CD4-positive, CD25-positive, alpha-beta regulatory T cell (primary cell): ENCODE data around the gene PAPOLA. TPM values are rescaled to one million over a fixed set of nuclear protein-coding genes. Genes with fewer than 3 reads are reported as not detected.
A peak's percentile ranks its signal among the peaks of the same experiment; 100 is the strongest.

ENCODE experiments used
- ATAC-seq, 2 donors: fragments of 150-1000 bp; cut with Tn5 transposase; one replicate each; pipeline ENCODE4 v1.10.0; 2021; ENCODE audit warnings: low read depth in 2 of 2, moderate number of reproducible peaks in 2 of 2, moderate library complexity in 1 of 2
- DNase-seq, 3 donors: peaks; one replicate each; pipeline versions ENCODE4 v3.0.0 to v3.0.0-alpha.2; 2012 to 2022; ENCODE audit warnings: mixed read lengths in 1 of 3
- H3K27ac ChIP-seq: one replicate; pipeline ENCODE4 v1.7.0; 2013; ENCODE audit warnings: mild to moderate bottlenecking, low read length; ENCODE audit not compliant: insufficient read depth, poor library complexity, severe bottlenecking
- H3K27me3 ChIP-seq: one replicate; pipeline ENCODE4 v1.7.0; 2013; ENCODE audit warnings: low read length; ENCODE audit not compliant: control insufficient read depth, insufficient read depth
- H3K36me3 ChIP-seq: one replicate; pipeline ENCODE4 v1.7.0; 2013; ENCODE audit warnings: mild to moderate bottlenecking, low read length, moderate library complexity; ENCODE audit not compliant: control insufficient read depth, insufficient read depth
- H3K4me1 ChIP-seq: 2 replicates; pipeline ENCODE4 v1.7.0; 2013; ENCODE audit warnings: mild to moderate bottlenecking, low read length; ENCODE audit not compliant: insufficient read depth, control insufficient read depth, poor library complexity, severe bottlenecking
- H3K4me3 ChIP-seq: one replicate; pipeline ENCODE4 v1.7.0; 2013; ENCODE audit warnings: low read depth, mild to moderate bottlenecking, low read length, moderate library complexity
- H3K9me3 ChIP-seq, 2 experiments: 1 replicate in 1 of 2; 2 replicates in 1 of 2; pipeline ENCODE4 v1.7.0; 2013; ENCODE audit warnings: low read length in 2 of 2, mild to moderate bottlenecking in 1 of 2, moderate library complexity in 1 of 2; ENCODE audit not compliant: control insufficient read depth in 2 of 2
- H3K27ac Mint-ChIP-seq, 3 donors: one replicate each; pipeline ENCODE4 v1.8.0; 2020 to 2022; ENCODE audit warnings: mild to moderate bottlenecking in 3 of 3, mixed read lengths in 3 of 3, moderate library complexity in 2 of 3
- H3K27me3 Mint-ChIP-seq: one replicate; pipeline ENCODE4 v1.8.0; 2022; ENCODE audit warnings: mild to moderate bottlenecking, mixed read lengths
- H3K36me3 Mint-ChIP-seq: one replicate; pipeline ENCODE4 v1.8.0; 2020; ENCODE audit warnings: mixed read lengths
- H3K4me1 Mint-ChIP-seq, 4 donors: one replicate each; pipeline ENCODE4 v1.8.0; 2020 to 2022; ENCODE audit warnings: mixed read lengths in 4 of 4, mild to moderate bottlenecking in 1 of 4
- H3K4me3 Mint-ChIP-seq, 4 donors: one replicate each; pipeline ENCODE4 v1.8.0; 2020 to 2022; ENCODE audit warnings: mild to moderate bottlenecking in 4 of 4, mixed read lengths in 4 of 4, moderate library complexity in 3 of 4
- H3K9me3 Mint-ChIP-seq, 7 donors: one replicate each; pipeline ENCODE4 v1.8.0; 2020 to 2022; ENCODE audit warnings: mixed read lengths in 7 of 7, mild to moderate bottlenecking in 3 of 7, moderate library complexity in 2 of 7
- polyA plus RNA-seq, 4 donors: library from polyadenylated mRNA; unstranded; fragments of 300-500 nt; fragmentation: Illumina TruSeq; gene quantifications; one replicate each; pipeline ENCODE4 v1.2.3, GENCODE V29; 2021
- total RNA-seq: library from RNA; stranded (reverse); gene quantifications from one replicate; pipeline ENCODE4 v1.2.3, GENCODE V29; 2022

The PAPOLA gene
- total and polyA plus RNA-seq, 5 donors from 2014 or later, result 57.9 to 189 (median 60.1) TPM

GRCh38 chr14:96568621-96569020 is 66.4 kb downstream of the PAPOLA start:
- H3K9me3 Mint-ChIP-seq, result no peaks in the 10 kb centered on the region
- Histone ChIP-seq H3K9me3 (no peaks in the 10 kb centered on the region), H3K27me3 (no peaks in the 10 kb centered on the region), H3K4me1 (no peaks in the 10 kb centered on the region), H3K4me3 (no peak overlapping the region), H3K27ac (no peak overlapping the region), H3K36me3 (peaks cover 31% of the 10 kb centered on the region)
- peaks cover 36% of the 10 kb centered on the region for H3K36me3 Mint-ChIP-seq
- DNase-seq, result no peak
- no peak overlapping the region for H3K27ac Mint-ChIP-seq
- H3K4me3 Mint-ChIP-seq, result no peak overlapping the region
- no peak for ATAC-seq
- peaks cover 0 to 25% (median 5%) of the 10 kb centered on the region in 4 donors for H3K4me1 Mint-ChIP-seq
- no peaks in the 10 kb centered on the region for H3K27me3 Mint-ChIP-seq

GRCh38 chr14:96571311-96571710 is 69.1 kb downstream of the PAPOLA start:
- Mint-ChIP-seq H3K4me1 (peaks cover 0 to 13% (median 8%) of the 10 kb centered on the region in 4 donors), H3K27me3 (no peaks in the 10 kb centered on the region), H3K9me3 (no peaks in the 10 kb centered on the region), H3K4me3 (no peak overlapping the region), H3K27ac (peak overlapping the region in 1 of 3 donors; percentile 79), H3K36me3 (peaks cover 21% of the 10 kb centered on the region)
- no peak for ATAC-seq
- no peaks in the 10 kb centered on the region for H3K9me3 ChIP-seq
- no peak overlapping the region for H3K4me3 ChIP-seq
- H3K4me1 ChIP-seq, result no peaks in the 10 kb centered on the region
- H3K27me3 ChIP-seq, result no peaks in the 10 kb centered on the region
- peaks cover 11% of the 10 kb centered on the region for H3K36me3 ChIP-seq
- no peak for DNase-seq
- no peak overlapping the region for H3K27ac ChIP-seq

- H3K27me3 Mint-ChIP-seq, result no peaks in the 10 kb centered on the region
- Histone ChIP-seq H3K9me3 (no peaks in the 10 kb centered on the region), H3K27ac (no peak overlapping the region), H3K4me1 (no peaks in the 10 kb centered on the region), H3K4me3 (no peak overlapping the region), H3K27me3 (no peaks in the 10 kb centered on the region), H3K36me3 (peaks cover 11% of the 10 kb centered on the region)
- peaks cover 0 to 12% (median 8%) of the 10 kb centered on the region in 4 donors for H3K4me1 Mint-ChIP-seq
- no peaks in the 10 kb centered on the region for H3K9me3 Mint-ChIP-seq
- ATAC-seq, result no peak
- no peak for DNase-seq
- H3K36me3 Mint-ChIP-seq, result peaks cover 17% of the 10 kb centered on the region
- H3K4me3 Mint-ChIP-seq, result no peak overlapping the region
- no peak overlapping the region for H3K27ac Mint-ChIP-seq
Measured at GRCh38 chr14:96573473-96574100, 71.4 kb downstream of the PAPOLA start.

- H3K9me3 Mint-ChIP-seq, result no peaks in the 10 kb centered on the region
- Histone ChIP-seq H3K27ac (no peak overlapping the region), H3K4me3 (no peak overlapping the region), H3K4me1 (no peaks in the 10 kb centered on the region), H3K36me3 (peaks cover 9% of the 10 kb centered on the region), H3K27me3 (no peaks in the 10 kb centered on the region), H3K9me3 (no peaks in the 10 kb centered on the region)
- H3K27me3 Mint-ChIP-seq, result no peaks in the 10 kb centered on the region
- no peak overlapping the region for H3K27ac Mint-ChIP-seq
- no peak overlapping the region for H3K4me3 Mint-ChIP-seq
- ATAC-seq (no peak), DNase-seq (no peak)
- peaks cover 0 to 12% (median 8%) of the 10 kb centered on the region in 4 donors for H3K4me1 Mint-ChIP-seq
- H3K36me3 Mint-ChIP-seq, result peaks cover 15% of the 10 kb centered on the region
Measured at GRCh38 chr14:96574171-96574632, 72.0 kb downstream of the PAPOLA start.

GRCh38 chr14:96574633-96575632 is 72.8 kb downstream of the PAPOLA start:
- no peak overlapping the region for H3K27ac ChIP-seq
- DNase-seq (no peak), ATAC-seq (no peak)
- H3K27me3 Mint-ChIP-seq, result no peaks in the 10 kb centered on the region
- no peak overlapping the region for H3K4me3 ChIP-seq
- H3K36me3 ChIP-seq, result peaks cover 9% of the 10 kb centered on the region
- H3K9me3 ChIP-seq, result no peaks in the 10 kb centered on the region
- no peaks in the 10 kb centered on the region for H3K27me3 ChIP-seq
- H3K36me3 Mint-ChIP-seq, result peaks cover 12% of the 10 kb centered on the region
- H3K27ac Mint-ChIP-seq, result no peak overlapping the region
- no peaks in the 10 kb centered on the region for H3K4me1 ChIP-seq
- no peak overlapping the region for H3K4me3 Mint-ChIP-seq
- H3K4me1 Mint-ChIP-seq, result peaks cover 0 to 12% (median 5%) of the 10 kb centered on the region in 4 donors
- no peaks in the 10 kb centered on the region for H3K9me3 Mint-ChIP-seq

- Histone ChIP-seq H3K4me3 (no peak overlapping the region), H3K27ac (no peak overlapping the region), H3K36me3 (peaks cover 6% of the 10 kb centered on the region), H3K9me3 (no peaks in the 10 kb centered on the region), H3K4me1 (no peaks in the 10 kb centered on the region), H3K27me3 (no peaks in the 10 kb centered on the region)
- H3K4me1 Mint-ChIP-seq, result peaks cover 0 to 10% (median 5%) of the 10 kb centered on the region in 4 donors
- H3K36me3 Mint-ChIP-seq, result peaks cover 8% of the 10 kb centered on the region
- H3K27ac Mint-ChIP-seq, result peak overlapping the region in 2 of 3 donors; percentile 29 to 42
- ATAC-seq, result no peak
- no peak for DNase-seq
- no peak overlapping the region for H3K4me3 Mint-ChIP-seq
- no peaks in the 10 kb centered on the region for H3K27me3 Mint-ChIP-seq
- H3K9me3 Mint-ChIP-seq, result no peaks in the 10 kb centered on the region
Measured at GRCh38 chr14:96576359-96576758, 74.2 kb downstream of the PAPOLA start.

DNA sequence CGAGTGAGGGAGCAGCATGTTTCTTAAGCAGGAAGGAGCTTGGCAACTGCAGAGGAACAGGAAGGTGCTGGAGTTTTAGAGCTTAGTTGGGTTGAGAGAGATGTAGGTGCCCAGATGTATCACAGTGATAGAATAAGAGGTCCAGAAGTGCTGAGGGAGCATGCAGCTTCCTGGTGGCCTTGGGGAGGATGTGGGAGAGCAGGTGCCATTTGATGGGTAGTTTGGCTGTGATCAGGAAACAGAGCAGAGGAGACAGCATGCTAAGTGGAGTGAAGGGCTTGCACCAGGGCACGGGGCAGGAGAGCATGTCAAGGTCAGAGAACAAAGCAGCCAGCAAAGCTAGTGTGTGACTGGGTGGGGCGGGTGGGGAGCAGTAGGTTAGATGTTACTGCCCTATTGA is 74.8 kb downstream of the PAPOLA start:
- Mint-ChIP-seq H3K9me3 (no peaks in the 10 kb centered on the region), H3K4me3 (no peak overlapping the region), H3K27me3 (no peaks in the 10 kb centered on the region), H3K4me1 (peaks cover 0 to 10% (median 7%) of the 10 kb centered on the region in 4 donors), H3K36me3 (peaks cover 8% of the 10 kb centered on the region), H3K27ac (peak overlapping the region in 1 of 3 donors; percentile 67)
- H3K27me3 ChIP-seq, result no peaks in the 10 kb centered on the region
- no peaks in the 10 kb centered on the region for H3K4me1 ChIP-seq
- ATAC-seq, result peak in 1 of 2 donors; percentile 21
- peak in 1 of 3 donors; percentile 19 for DNase-seq
- H3K36me3 ChIP-seq, result peaks cover 4% of the 10 kb centered on the region
- no peaks in the 10 kb centered on the region for H3K9me3 ChIP-seq
- H3K4me3 ChIP-seq, result no peak overlapping the region
- no peak overlapping the region for H3K27ac ChIP-seq
